Caco-2 (cell line): Measurements from ENCODE around the gene SORL1-AS1.
A peak's percentile ranks its signal among the peaks of the same experiment; 100 is the strongest.

Source experiments
- BruUV-seq: library from RNA; stranded (reverse); fragments of 400-500 nt; replicated peaks from 2 replicates; lab custom pipeline; 2021; lab: Mats Ljungman, UMichigan
- CTCF ChIA-PET: fragments of 300-600 bp; sonication (Branson Sonifier 250); formaldehyde crosslinking; loops from one replicate; lab custom pipeline; 2022; ENCODE audit warnings: antibody characterized with exemption; lab: Charles Lee
- POLR2A ChIA-PET: fragments of 300-600 bp; sonication (Branson Sonifier 250); formaldehyde crosslinking; loops from one replicate; lab custom pipeline; 2022; ENCODE audit warnings: antibody characterized with exemption; lab: Charles Lee
- DNase-seq, 2 experiments: peaks; one replicate each; pipeline versions ENCODE4 v3.0.0 to v3.0.0-alpha.2; 2020 to 2022
- H3K27me3 ChIP-seq: replicated peaks from 2 replicates; pipeline ENCODE4 v1.6.0; 2011; ENCODE audit warnings: low read length; ENCODE audit not compliant: control insufficient read depth, insufficient read depth
- H3K36me3 ChIP-seq: 2 replicates; pipeline ENCODE4 v1.5.1; 2011; ENCODE audit warnings: low read length; ENCODE audit not compliant: control insufficient read depth, insufficient read depth
- H3K4me1 ChIP-seq: fragments of 250-450 bp; sonication (Bioruptor Pico); 2 replicates; pipeline ENCODE4 v1.5.1; 2020; ENCODE audit warnings: mild to moderate bottlenecking
- H3K4me3 ChIP-seq: 2 replicates; pipeline ENCODE4 v1.5.1; 2011; ENCODE audit warnings: low read depth, mild to moderate bottlenecking, control low read depth, low read length
- H3K9me3 ChIP-seq: fragments of 250-450 bp; sonication (Bioruptor Pico); 2 replicates; pipeline ENCODE4 v1.5.1; 2020; ENCODE audit warnings: mild to moderate bottlenecking, moderate library complexity
- H3K27ac Mint-ChIP-seq: one replicate; pipeline ENCODE4 v1.8.0; 2022; ENCODE audit warnings: mixed read lengths; ENCODE audit not compliant: unreplicated experiment
- H3K27me3 Mint-ChIP-seq: one replicate; pipeline ENCODE4 v1.8.0; 2022; ENCODE audit warnings: mixed read lengths; ENCODE audit not compliant: insufficient read depth, unreplicated experiment
- H3K36me3 Mint-ChIP-seq: one replicate; pipeline ENCODE4 v1.8.0; 2022; ENCODE audit warnings: mild to moderate bottlenecking, mixed read lengths; ENCODE audit not compliant: insufficient read depth, unreplicated experiment
- H3K4me1 Mint-ChIP-seq: one replicate; pipeline ENCODE4 v1.8.0; 2022; ENCODE audit warnings: low read depth, mixed read lengths; ENCODE audit not compliant: unreplicated experiment
- H3K4me3 Mint-ChIP-seq: one replicate; pipeline ENCODE4 v1.8.0; 2022; ENCODE audit warnings: mild to moderate bottlenecking, moderate library complexity, mixed read lengths; ENCODE audit not compliant: unreplicated experiment
- H3K9me3 Mint-ChIP-seq: one replicate; pipeline ENCODE4 v1.8.0; 2022; ENCODE audit warnings: mixed read lengths; ENCODE audit not compliant: unreplicated experiment
- intact Hi-C: fragments of 100-400 bp; cut with micrococcal nuclease; formaldehyde crosslinking; loops from one replicate; pipeline ENCODE4 v1.10.0; 2022; ENCODE audit not compliant: unreplicated experiment
- TF ChIP-seq, protein P1 (sequence below), 2 experiments: fragments of 200-600 bp in 1 of 2; IDR thresholded peaks; 1 replicate in 1 of 2; 2 replicates in 1 of 2; pipeline versions ENCODE4 v1.5.1 to v1.8.0; 2011 to 2022; ENCODE audit warnings: antibody characterized with exemption in 1 of 2, control low read depth in 1 of 2, inconsistent platforms in 1 of 2, low read depth in 1 of 2, low read length in 1 of 2, mild to moderate bottlenecking in 1 of 2, moderate library complexity in 1 of 2; ENCODE audit not compliant: insufficient read depth in 1 of 2, severe bottlenecking in 1 of 2, unreplicated experiment in 1 of 2

The SORL1-AS1 gene

GRCh38 chr11:121476379-121477032, 23.7 kb upstream of the SORL1-AS1 start:
- H3K27me3 ChIP-seq: no peaks in the 10 kb centered on the region
- Mint-ChIP-seq H3K27me3 (no peaks in the 10 kb centered on the region), H3K36me3 (peaks cover 5% of the 10 kb centered on the region), H3K27ac (no peak overlapping the region), H3K4me3 (no peak overlapping the region), H3K9me3 (no peaks in the 10 kb centered on the region), H3K4me1 (peaks cover 9% of the 10 kb centered on the region)
- TF ChIP-seq, protein P1, sequence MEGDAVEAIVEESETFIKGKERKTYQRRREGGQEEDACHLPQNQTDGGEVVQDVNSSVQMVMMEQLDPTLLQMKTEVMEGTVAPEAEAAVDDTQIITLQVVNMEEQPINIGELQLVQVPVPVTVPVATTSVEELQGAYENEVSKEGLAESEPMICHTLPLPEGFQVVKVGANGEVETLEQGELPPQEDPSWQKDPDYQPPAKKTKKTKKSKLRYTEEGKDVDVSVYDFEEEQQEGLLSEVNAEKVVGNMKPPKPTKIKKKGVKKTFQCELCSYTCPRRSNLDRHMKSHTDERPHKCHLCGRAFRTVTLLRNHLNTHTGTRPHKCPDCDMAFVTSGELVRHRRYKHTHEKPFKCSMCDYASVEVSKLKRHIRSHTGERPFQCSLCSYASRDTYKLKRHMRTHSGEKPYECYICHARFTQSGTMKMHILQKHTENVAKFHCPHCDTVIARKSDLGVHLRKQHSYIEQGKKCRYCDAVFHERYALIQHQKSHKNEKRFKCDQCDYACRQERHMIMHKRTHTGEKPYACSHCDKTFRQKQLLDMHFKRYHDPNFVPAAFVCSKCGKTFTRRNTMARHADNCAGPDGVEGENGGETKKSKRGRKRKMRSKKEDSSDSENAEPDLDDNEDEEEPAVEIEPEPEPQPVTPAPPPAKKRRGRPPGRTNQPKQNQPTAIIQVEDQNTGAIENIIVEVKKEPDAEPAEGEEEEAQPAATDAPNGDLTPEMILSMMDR (IDR thresholded peaks at IDR 0.05; ENCODE audit: insufficient read depth in 1 of 2, low read depth in 1 of 2, low read length in 1 of 2, severe bottlenecking in 1 of 2, unreplicated experiment in 1 of 2): no peak
- ChIA-PET POLR2A (no interaction called here), CTCF (interaction anchor here (0.6 kb wide), 1 partner anchor 35 kb away, joined by 3 read pairs; no protein-coding TSS in a partner anchor)
- peaks cover 13% of the 10 kb centered on the region for H3K4me1 ChIP-seq
- no peaks in the 10 kb centered on the region for H3K36me3 ChIP-seq
- no peak overlapping the region for H3K4me3 ChIP-seq
- BruUV-seq: no TSS peak
- no peaks in the 10 kb centered on the region for H3K9me3 ChIP-seq
- intact Hi-C loops: no loop called here
- peak in 1 of 2 experiments; percentile 38 for DNase-seq

DNA sequence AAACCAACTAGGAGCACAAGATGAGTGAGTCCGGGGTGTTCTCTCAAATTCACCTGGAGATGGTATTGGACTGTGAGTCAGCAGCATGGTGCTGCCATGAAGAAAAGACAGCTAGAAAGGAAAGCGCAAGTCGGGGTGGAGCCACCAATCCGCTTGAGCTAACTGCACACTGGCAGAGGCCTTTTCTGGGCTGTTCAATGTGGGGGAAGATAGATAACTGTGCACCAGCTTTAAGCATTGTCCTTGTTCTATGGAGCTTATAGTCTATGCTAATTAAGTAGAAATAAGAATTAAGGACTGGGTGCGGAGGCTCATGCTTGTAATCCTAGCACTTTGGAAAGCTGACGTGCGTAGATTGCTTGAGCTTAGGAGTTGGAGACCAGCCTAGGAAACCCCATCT, 21.9 kb upstream of the SORL1-AS1 start:
- Mint-ChIP-seq H3K27ac (no peak overlapping the region), H3K27me3 (no peaks in the 10 kb centered on the region), H3K9me3 (no peaks in the 10 kb centered on the region), H3K36me3 (peaks cover 5% of the 10 kb centered on the region), H3K4me3 (no peak overlapping the region), H3K4me1 (peaks cover 9% of the 10 kb centered on the region)
- no peaks in the 10 kb centered on the region for H3K9me3 ChIP-seq
- peaks cover 13% of the 10 kb centered on the region for H3K4me1 ChIP-seq
- no TSS peak for BruUV-seq
- TF ChIP-seq, protein P1 (IDR thresholded peaks at IDR 0.05; ENCODE audit: insufficient read depth in 1 of 2, low read depth in 1 of 2, low read length in 1 of 2, severe bottlenecking in 1 of 2, unreplicated experiment in 1 of 2): no peak
- DNase-seq: no peak
- POLR2A ChIA-PET: no interaction called here
- no peak overlapping the region for H3K4me3 ChIP-seq
- H3K36me3 ChIP-seq: no peaks in the 10 kb centered on the region
- no peaks in the 10 kb centered on the region for H3K27me3 ChIP-seq
- CTCF ChIA-PET: no interaction called here
- intact Hi-C loops: loop anchor here (1.0 kb wide), 1 partner anchor 8 kb away; no protein-coding TSS in a partner anchor

DNA sequence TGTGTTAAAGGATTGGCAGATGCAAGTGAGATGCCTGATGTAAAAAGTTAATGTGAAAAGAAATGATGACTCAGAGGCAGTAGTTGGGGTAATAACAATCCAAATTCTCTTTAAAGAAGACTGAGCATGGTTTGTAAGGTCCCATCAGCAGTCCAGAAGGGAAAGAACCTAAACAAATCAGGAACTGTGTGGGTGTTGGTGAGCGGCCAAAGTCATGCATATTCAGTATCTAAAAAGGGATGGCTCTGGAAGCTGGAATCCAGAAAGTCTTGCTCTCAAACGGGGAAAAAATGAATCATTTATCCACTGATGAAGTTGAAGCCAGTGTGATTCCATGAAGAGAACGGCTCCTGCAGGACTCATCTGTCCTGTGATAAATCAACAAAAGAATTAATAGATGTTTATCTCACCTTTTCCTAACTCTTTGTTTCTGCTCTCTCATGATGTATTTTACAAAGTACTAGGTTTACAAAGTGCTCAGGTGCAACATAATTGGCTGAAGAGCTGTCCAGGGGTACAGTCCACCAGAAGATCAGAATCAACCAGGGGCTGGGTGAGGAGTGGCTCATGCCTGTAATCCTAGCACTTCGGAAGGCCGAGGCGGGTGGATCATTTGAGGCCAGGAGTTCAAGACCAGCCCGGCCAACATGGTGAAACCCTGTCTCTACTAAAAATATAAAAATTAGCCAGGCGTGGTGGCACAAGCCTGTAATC, 20.5 kb upstream of the SORL1-AS1 start:
- H3K9me3 ChIP-seq: no peaks in the 10 kb centered on the region

More for the DNA sequence above, 20.5 kb upstream of the SORL1-AS1 start:
- ChIA-PET CTCF (no interaction called here), POLR2A (no interaction called here)
- H3K9me3 Mint-ChIP-seq: no peaks in the 10 kb centered on the region
- peaks cover 3% of the 10 kb centered on the region for H3K4me1 Mint-ChIP-seq
- no peaks in the 10 kb centered on the region for H3K36me3 ChIP-seq
- peaks cover 5% of the 10 kb centered on the region for H3K36me3 Mint-ChIP-seq
- H3K27ac Mint-ChIP-seq: no peak overlapping the region
- no peaks in the 10 kb centered on the region for H3K27me3 Mint-ChIP-seq
- no peak overlapping the region for H3K4me3 ChIP-seq
- H3K4me1 ChIP-seq: peaks cover 9% of the 10 kb centered on the region
- no peak for DNase-seq
- TF ChIP-seq, protein P1 (IDR thresholded peaks at IDR 0.05; ENCODE audit: insufficient read depth in 1 of 2, low read depth in 1 of 2, low read length in 1 of 2, severe bottlenecking in 1 of 2, unreplicated experiment in 1 of 2): no peak
- BruUV-seq: no TSS peak
- H3K4me3 Mint-ChIP-seq: no peak overlapping the region
- H3K27me3 ChIP-seq: no peaks in the 10 kb centered on the region
- intact Hi-C loops: no loop called here
